PC-3 (cell line): Measurements from ENCODE around the gene TIGD1. TPM values are rescaled to one million over a fixed set of nuclear protein-coding genes. Genes with fewer than 3 reads are reported as not detected.
A peak's percentile ranks its signal among the peaks of the same experiment; 100 is the strongest.

ENCODE experiments used
- ATAC-seq: fragments of 200-7000 bp; cut with Tn5 transposase; 2 replicates; pipeline ENCODE4 v1.9.1; 2020; ENCODE audit warnings: mild to moderate bottlenecking, moderate library complexity
- BruUV-seq: library from RNA; stranded (reverse); fragments of 400-500 nt; replicated peaks from 2 replicates; lab custom pipeline; 2021; lab: Mats Ljungman, UMichigan
- CTCF ChIA-PET: fragments of 300-600 bp; sonication (Branson Sonifier 250); formaldehyde crosslinking; loops from one replicate; lab custom pipeline; 2022; ENCODE audit warnings: antibody characterized with exemption; lab: Charles Lee
- POLR2A ChIA-PET: fragments of 300-600 bp; sonication (Branson Sonifier 250); formaldehyde crosslinking; loops from one replicate; lab custom pipeline; 2022; ENCODE audit warnings: antibody characterized with exemption; ENCODE audit not compliant: unreplicated experiment; lab: Charles Lee
- DNase-seq: peaks from one replicate; pipeline ENCODE4 v3.0.0-alpha.2; 2015
- H2AFZ ChIP-seq: fragments of 300-600 bp; sonication (generic); 2 replicates; pipeline ENCODE4 v1.6.0; 2016; ENCODE audit warnings: antibody characterized with exemption, low read length
- H3F3A ChIP-seq: fragments of 300-600 bp; sonication (generic); one replicate; pipeline ENCODE4 v1.6.0; 2017; ENCODE audit warnings: antibody characterized with exemption, low read length, control low read depth, mild to moderate bottlenecking; ENCODE audit not compliant: unreplicated experiment
- H3K27ac ChIP-seq: fragments of 300-600 bp; sonication (generic); 2 replicates; pipeline ENCODE4 v1.5.1; 2016; ENCODE audit warnings: mild to moderate bottlenecking, low read length
- H3K27me3 ChIP-seq: fragments of 300-600 bp; sonication (generic); 2 replicates; pipeline ENCODE4 v1.6.1; 2016; ENCODE audit warnings: low read length, mixed read lengths
- H3K36me3 ChIP-seq: fragments of 300-600 bp; sonication (generic); 2 replicates; pipeline ENCODE4 v1.6.1; 2016; ENCODE audit warnings: low read depth, mixed run types, low read length, mixed read lengths
- H3K4me1 ChIP-seq: fragments of 300-600 bp; sonication (generic); 2 replicates; pipeline ENCODE4 v1.5.1; 2016; ENCODE audit warnings: low read length; ENCODE audit not compliant: insufficient read depth
- H3K4me2 ChIP-seq: fragments of 300-600 bp; sonication (generic); 2 replicates; pipeline ENCODE4 v1.6.0; 2016; ENCODE audit warnings: low read length
- H3K4me3 ChIP-seq: fragments of 300-600 bp; sonication (generic); 2 replicates; pipeline ENCODE4 v1.5.1; 2016; ENCODE audit warnings: mild to moderate bottlenecking, low read length, mixed read lengths
- H3K79me2 ChIP-seq: fragments of 300-600 bp; sonication (generic); 2 replicates; pipeline ENCODE4 v1.6.1; 2017; ENCODE audit warnings: low read length, mixed read lengths
- H3K9ac ChIP-seq: fragments of 300-600 bp; sonication (generic); 2 replicates; pipeline ENCODE4 v1.6.0; 2016; ENCODE audit warnings: mild to moderate bottlenecking, low read length
- H3K9me2 ChIP-seq: fragments of 300-600 bp; sonication (generic); replicated peaks from 2 replicates; pipeline ENCODE4 v1.6.1; 2016; ENCODE audit warnings: mixed run types, low read length, mixed read lengths
- H3K9me3 ChIP-seq: fragments of 300-600 bp; sonication (generic); 2 replicates; pipeline ENCODE4 v1.6.1; 2016; ENCODE audit warnings: low read length, mixed read lengths
- H4K20me1 ChIP-seq: fragments of 300-600 bp; sonication (generic); 2 replicates; pipeline ENCODE4 v1.6.1; 2016; ENCODE audit warnings: low read length, mixed read lengths
- EZH2 ChIP-seq: fragments of 300-600 bp; sonication (generic); IDR thresholded peaks from one replicate; pipeline ENCODE4 v1.6.1; 2017; ENCODE audit warnings: antibody characterized with exemption, mild to moderate bottlenecking, low read length; ENCODE audit not compliant: unreplicated experiment
- EZH2phosphoT487 ChIP-seq: fragments of 300-600 bp; sonication (generic); IDR thresholded peaks from 2 replicates; pipeline ENCODE4 v1.6.1; 2018; ENCODE audit warnings: mild to moderate bottlenecking, antibody characterized with exemption, low read length, borderline replicate concordance
- intact Hi-C: fragments of 100-400 bp; cut with micrococcal nuclease; formaldehyde crosslinking; loops from 2 replicates; pipeline ENCODE4 v1.9.0; 2023
- total RNA-seq: library from RNA; depleted of rRNA; stranded (reverse); fragments of >200 nt; gene quantifications from 2 replicates; pipeline ENCODE4 v1.2.3, GENCODE V29; 2014
- TF ChIP-seq, protein P1 (sequence below): fragments of 300-600 bp; sonication (generic); conservative IDR thresholded peaks from 2 replicates; pipeline ENCODE4 v1.5.1; 2017; ENCODE audit warnings: antibody characterized with exemption, low read depth, mild to moderate bottlenecking, low read length

TIGD1 gene
- total RNA-seq, 1 experiment from 2014 or later = 6.3 TPM

DNA sequence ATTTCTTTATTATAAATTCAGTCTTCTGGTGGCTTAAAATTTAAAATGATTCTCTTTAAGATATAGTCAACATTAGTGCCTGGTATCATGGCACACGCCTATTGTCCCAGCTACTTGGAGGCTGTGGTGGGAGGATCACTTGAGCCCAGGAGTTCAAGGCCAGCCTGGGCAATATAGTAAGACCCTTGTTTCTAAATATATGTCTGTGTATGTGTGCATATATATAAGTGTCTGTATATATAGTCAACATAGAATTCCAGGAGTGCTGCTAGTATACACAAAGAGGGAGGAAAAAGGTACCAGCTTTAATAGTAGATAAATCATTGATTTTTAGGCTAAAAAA, 25.0 kb upstream of the TIGD1 start:
- Histone ChIP-seq H3K36me3 (peaks cover 8% of the 10 kb centered on the region), H3K27ac (no peak overlapping the region), H3K27me3 (no peaks in the 10 kb centered on the region), H3K9me3 (no peaks in the 10 kb centered on the region), H3K4me1 (peaks cover 8% of the 10 kb centered on the region; the same call in 1 of the 2 replicates), H3F3A (no peaks in the 10 kb centered on the region), H3K9me2 (no peaks in the 10 kb centered on the region), H3K4me2 (no peak overlapping the region), H3K4me3 (no peak overlapping the region), H4K20me1 (no peaks in the 10 kb centered on the region), H2AFZ (no peak overlapping the region), H3K79me2 (no peaks in the 10 kb centered on the region), H3K9ac (no peak overlapping the region)
- no peak for DNase-seq
- intact Hi-C loops = no loop called here
- no TSS peak for BruUV-seq
- TF ChIP-seq EZH2 (no peak), EZH2phosphoT487 (no peak)
- TF ChIP-seq, protein P1, sequence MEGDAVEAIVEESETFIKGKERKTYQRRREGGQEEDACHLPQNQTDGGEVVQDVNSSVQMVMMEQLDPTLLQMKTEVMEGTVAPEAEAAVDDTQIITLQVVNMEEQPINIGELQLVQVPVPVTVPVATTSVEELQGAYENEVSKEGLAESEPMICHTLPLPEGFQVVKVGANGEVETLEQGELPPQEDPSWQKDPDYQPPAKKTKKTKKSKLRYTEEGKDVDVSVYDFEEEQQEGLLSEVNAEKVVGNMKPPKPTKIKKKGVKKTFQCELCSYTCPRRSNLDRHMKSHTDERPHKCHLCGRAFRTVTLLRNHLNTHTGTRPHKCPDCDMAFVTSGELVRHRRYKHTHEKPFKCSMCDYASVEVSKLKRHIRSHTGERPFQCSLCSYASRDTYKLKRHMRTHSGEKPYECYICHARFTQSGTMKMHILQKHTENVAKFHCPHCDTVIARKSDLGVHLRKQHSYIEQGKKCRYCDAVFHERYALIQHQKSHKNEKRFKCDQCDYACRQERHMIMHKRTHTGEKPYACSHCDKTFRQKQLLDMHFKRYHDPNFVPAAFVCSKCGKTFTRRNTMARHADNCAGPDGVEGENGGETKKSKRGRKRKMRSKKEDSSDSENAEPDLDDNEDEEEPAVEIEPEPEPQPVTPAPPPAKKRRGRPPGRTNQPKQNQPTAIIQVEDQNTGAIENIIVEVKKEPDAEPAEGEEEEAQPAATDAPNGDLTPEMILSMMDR = no peak
- ChIA-PET CTCF (no interaction called here), POLR2A (no interaction called here)
- ATAC-seq = no peak

DNA sequence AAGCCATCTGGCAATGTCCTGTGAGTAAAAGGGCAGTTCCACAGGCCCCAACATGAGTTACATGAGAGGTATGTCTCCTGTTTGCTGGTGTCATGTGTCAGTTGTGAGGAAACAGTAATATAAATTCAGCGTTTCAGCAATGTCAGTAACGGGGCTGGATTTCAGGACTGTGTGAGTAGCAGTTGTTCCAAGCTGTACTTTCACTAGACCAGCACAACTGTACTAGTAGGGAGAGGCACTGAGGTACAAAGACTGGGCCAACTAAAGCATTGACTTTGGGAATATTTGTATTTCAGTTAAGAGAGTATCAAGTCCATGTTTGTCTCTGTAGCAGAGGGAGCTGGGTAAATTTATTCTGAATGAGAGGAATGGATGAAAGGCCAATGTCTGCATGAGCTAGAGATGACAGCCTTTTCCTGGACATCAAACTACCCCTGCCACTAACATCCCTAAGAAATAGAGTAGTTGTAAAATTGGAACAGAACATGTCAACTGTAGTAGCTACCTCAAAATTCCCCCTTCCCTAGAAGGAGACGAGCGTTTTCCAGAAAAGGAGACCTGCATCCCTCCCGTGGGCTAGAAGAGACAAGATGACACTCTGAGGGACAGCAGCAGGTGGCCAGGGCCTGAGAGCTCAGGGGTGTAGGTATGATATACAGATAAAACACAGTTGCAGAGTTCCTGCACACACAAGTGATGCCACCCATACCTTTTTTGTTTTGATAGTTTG, 24.5 kb upstream of the TIGD1 start:
- ChIA-PET POLR2A (no interaction called here), CTCF (no interaction called here)
- DNase-seq (peak; percentile 29), ATAC-seq (peak; percentile 94)
- no peak overlapping the region for H3K4me3 ChIP-seq
- H3K9me2 ChIP-seq = no peaks in the 10 kb centered on the region
- H3F3A ChIP-seq = no peaks in the 10 kb centered on the region
- H3K36me3 ChIP-seq = peaks cover 14% of the 10 kb centered on the region
- TF ChIP-seq EZH2 = no peak
- TF ChIP-seq, protein P1 = no peak
- no peaks in the 10 kb centered on the region for H3K27me3 ChIP-seq
- intact Hi-C loops = no loop called here
- no peaks in the 10 kb centered on the region for H3K9me3 ChIP-seq
- peak overlapping the region; percentile 25; the same call in 1 of the 2 replicates for H3K27ac ChIP-seq
- H3K9ac ChIP-seq = no peak overlapping the region
- H3K4me1 ChIP-seq = peaks cover 8% of the 10 kb centered on the region; the same call in 1 of the 2 replicates
- H3K4me2 ChIP-seq = 0 out of 2 replicates have a peak overlapping the region, but pooled peaks have one; percentile 7
- no peaks in the 10 kb centered on the region for H3K79me2 ChIP-seq
- H2AFZ ChIP-seq = no peak overlapping the region
- H4K20me1 ChIP-seq = no peaks in the 10 kb centered on the region
- no TSS peak for BruUV-seq

DNA sequence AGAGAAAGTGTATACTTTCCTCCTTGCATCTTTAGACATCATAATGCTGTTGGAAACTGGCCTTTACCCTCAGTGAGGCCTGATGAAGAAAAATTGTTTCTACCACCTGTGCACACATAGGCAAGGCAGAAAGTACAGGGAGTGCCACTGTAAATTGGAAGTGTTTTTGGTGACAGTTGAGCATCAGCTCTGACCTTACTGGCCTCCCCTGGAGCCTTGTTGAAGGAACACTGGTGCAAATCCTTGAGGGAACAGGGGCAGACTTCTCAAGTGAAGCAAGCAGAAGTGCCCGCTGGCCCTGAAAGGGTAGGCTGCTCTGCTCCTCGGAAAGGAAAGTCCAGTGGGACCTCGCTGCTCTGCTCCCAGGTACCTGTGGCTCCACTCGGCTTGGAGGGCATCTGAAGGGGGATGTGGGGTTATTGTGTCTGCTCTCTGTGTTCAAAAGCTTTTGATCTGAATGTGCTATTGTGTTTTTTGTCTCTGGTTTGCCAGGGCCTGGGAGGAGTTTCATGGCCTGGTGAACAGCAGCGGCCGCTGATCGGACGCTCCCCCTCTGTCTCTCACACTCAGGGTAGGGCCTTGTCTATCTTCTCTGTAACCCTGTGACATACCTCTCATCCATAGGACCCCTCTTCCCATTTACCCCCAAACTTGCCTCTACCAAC, 23.5 kb upstream of the TIGD1 start:
- H3F3A ChIP-seq = no peaks in the 10 kb centered on the region
- no peaks in the 10 kb centered on the region for H3K27me3 ChIP-seq
- H2AFZ ChIP-seq = no peak overlapping the region
- peak overlapping the region; percentile 25 for H3K27ac ChIP-seq
- no peak overlapping the region for H3K9ac ChIP-seq
- DNase-seq = no peak
- no peaks in the 10 kb centered on the region for H3K9me2 ChIP-seq
- H3K36me3 ChIP-seq = peaks cover 23% of the 10 kb centered on the region
- no peak for TF ChIP-seq EZH2
- TF ChIP-seq, protein P1 = no peak
- TF ChIP-seq EZH2phosphoT487 = no peak
- POLR2A ChIA-PET = no interaction called here
- H3K9me3 ChIP-seq = no peaks in the 10 kb centered on the region
- peaks cover 8% of the 10 kb centered on the region; the same call in 1 of the 2 replicates for H3K4me1 ChIP-seq
- no peak overlapping the region for H3K4me2 ChIP-seq
- H3K79me2 ChIP-seq = no peaks in the 10 kb centered on the region
- intact Hi-C loops = no loop called here
- no peaks in the 10 kb centered on the region for H4K20me1 ChIP-seq
- H3K4me3 ChIP-seq = no peak overlapping the region
- no TSS peak for BruUV-seq
- ATAC-seq = no peak; the same call in 1 of the 2 replicates
- CTCF ChIA-PET = no interaction called here
